Endodermal cell (in vitro differentiated cells): ENCODE results near the gene TRMT1L. TPM values are rescaled to one million over a fixed set of nuclear protein-coding genes. Genes with fewer than 3 reads are reported as not detected.

Source experiments
- DNase-seq: peaks from one replicate; pipeline ENCODE4 v3.0.0-alpha.2; 2017
- H3K27ac ChIP-seq: 2 replicates; pipeline ENCODE4 v1.5.1; 2013; ENCODE audit warnings: mild to moderate bottlenecking, low read depth, low read length, moderate library complexity
- H3K27me3 ChIP-seq: 2 replicates; pipeline ENCODE4 v1.6.1; 2013; ENCODE audit warnings: mild to moderate bottlenecking, low read length, moderate library complexity; ENCODE audit not compliant: insufficient read depth, control insufficient read depth, poor library complexity, severe bottlenecking
- H3K36me3 ChIP-seq: 2 replicates; pipeline ENCODE4 v1.7.0; 2013; ENCODE audit warnings: mild to moderate bottlenecking, low read length, moderate library complexity; ENCODE audit not compliant: control insufficient read depth, insufficient read depth
- H3K4me1 ChIP-seq: one replicate; pipeline ENCODE4 v1.7.0; 2013; ENCODE audit warnings: low read length; ENCODE audit not compliant: control insufficient read depth, insufficient read depth
- H3K4me3 ChIP-seq: 2 replicates; pipeline ENCODE4 v1.5.1; 2013; ENCODE audit warnings: mild to moderate bottlenecking, low read length, moderate library complexity
- H3K9ac ChIP-seq: 2 replicates; pipeline ENCODE4 v1.6.1; 2013; ENCODE audit warnings: mild to moderate bottlenecking, low read length, moderate library complexity; ENCODE audit not compliant: poor library complexity, severe bottlenecking; ENCODE audit errors: extremely low read depth
- H3K9me3 ChIP-seq: 2 replicates; pipeline ENCODE4 v1.6.1; 2013; ENCODE audit warnings: mild to moderate bottlenecking, low read length, moderate library complexity; ENCODE audit not compliant: control insufficient read depth
- H3K27ac Mint-ChIP-seq: 2 replicates; pipeline ENCODE4 v1.8.0; 2020; ENCODE audit warnings: mixed read lengths
- H3K27me3 Mint-ChIP-seq: 2 replicates; pipeline ENCODE4 v1.8.0; 2021; ENCODE audit warnings: mild to moderate bottlenecking, mixed read lengths; ENCODE audit not compliant: insufficient read depth
- H3K36me3 Mint-ChIP-seq: 2 replicates; pipeline ENCODE4 v1.8.0; 2020; ENCODE audit warnings: low read depth, mixed read lengths
- H3K4me1 Mint-ChIP-seq: 2 replicates; pipeline ENCODE4 v1.8.0; 2020; ENCODE audit warnings: mixed read lengths
- H3K4me3 Mint-ChIP-seq: 2 replicates; pipeline ENCODE4 v1.8.0; 2020; ENCODE audit warnings: mild to moderate bottlenecking, moderate library complexity, mixed read lengths
- H3K9me3 Mint-ChIP-seq: 2 replicates; pipeline ENCODE4 v1.8.0; 2020; ENCODE audit warnings: mild to moderate bottlenecking, mixed read lengths
- CTCF ChIP-seq: fragments of 200-600 bp; sonication (generic); conservative IDR thresholded peaks from 2 replicates; pipeline ENCODE4 v1.5.0; 2021; ENCODE audit warnings: antibody characterized with exemption, mild to moderate bottlenecking
- WGBS, 2 experiments: methylation state at CpG; one replicate each; pipeline versions ENCODE4 v1.1.5 to v1.1.7; 2013; ENCODE audit warnings: missing lambda C conversion rate in 2 of 2, mixed read lengths in 1 of 2; ENCODE audit not compliant: insufficient coverage in 1 of 2, insufficient read length in 1 of 2; 5-methylcytosine and 5-hydroxymethylcytosine counted together
- total RNA-seq, 2 donors: library from RNA; stranded (reverse); fragmentation: NEBNext Ultra II Directional in 1 of 2; extraction: Animal tissue kit (Norgen Biotek cat#: 25700) in 1 of 2; gene quantifications; 2 replicates in 1 of 2; 3 replicates in 1 of 2; pipeline ENCODE4 v1.2.1, GENCODE V29; 2021

The TRMT1L gene
- total RNA-seq, 2 donors from 2014 or later, result 23.8 to 33.4 TPM

- H3K36me3 Mint-ChIP-seq, result peaks cover 16% of the 10 kb centered on the region
Observed at GRCh38 chr1:185073725-185074124, 83.0 kb downstream of the TRMT1L start.

GRCh38 chr1:185070051-185070450 is 86.7 kb downstream of the TRMT1L start:
- peaks cover 32% of the 10 kb centered on the region for H3K36me3 Mint-ChIP-seq
- no peaks in the 10 kb centered on the region for H3K4me1 ChIP-seq

More at GRCh38 chr1:185073725-185074124, 83.0 kb downstream of the TRMT1L start:
- H3K9me3 Mint-ChIP-seq, result no peaks in the 10 kb centered on the region
- H3K27me3 ChIP-seq, result no peaks in the 10 kb centered on the region
- H3K27ac ChIP-seq, result no peak overlapping the region
- H3K4me3 ChIP-seq, result no peak overlapping the region
- no peaks in the 10 kb centered on the region for H3K9me3 ChIP-seq
- no peaks in the 10 kb centered on the region for H3K36me3 ChIP-seq
- 96 to 100% methylated on average over 1 to 2 of the region's 2 CpGs for WGBS, 2 experiments
- H3K27ac Mint-ChIP-seq, result peak overlapping the region; percentile 86
- no peak for TF ChIP-seq CTCF
- no peaks in the 10 kb centered on the region for H3K4me1 ChIP-seq
- no peak overlapping the region for H3K4me3 Mint-ChIP-seq
- H3K27me3 Mint-ChIP-seq, result no peaks in the 10 kb centered on the region
- H3K9ac ChIP-seq, result no peak overlapping the region
- peaks cover 7% of the 10 kb centered on the region for H3K4me1 Mint-ChIP-seq
- no peak for DNase-seq

GRCh38 chr1:185069202-185069772 is 87.5 kb downstream of the TRMT1L start:
- Histone ChIP-seq H3K9ac (no peak overlapping the region), H3K4me1 (no peaks in the 10 kb centered on the region), H3K4me3 (no peak overlapping the region), H3K27ac (no peak overlapping the region), H3K27me3 (no peaks in the 10 kb centered on the region), H3K9me3 (peaks cover 7% of the 10 kb centered on the region), H3K36me3 (peaks cover 19% of the 10 kb centered on the region)
- Mint-ChIP-seq H3K36me3 (peaks cover 38% of the 10 kb centered on the region), H3K4me1 (no peaks in the 10 kb centered on the region), H3K27me3 (no peaks in the 10 kb centered on the region), H3K27ac (peak overlapping the region; percentile 20), H3K9me3 (peaks cover 5% of the 10 kb centered on the region), H3K4me3 (no peak overlapping the region)
- DNase-seq, result no peak
- no peak for TF ChIP-seq CTCF
- 96 to 100% methylated on average over 2 to 4 of the region's 4 CpGs for WGBS, 2 experiments

More at GRCh38 chr1:185070051-185070450, 86.7 kb downstream of the TRMT1L start:
- peaks cover under 1% of the 10 kb centered on the region for H3K9me3 Mint-ChIP-seq
- no peak overlapping the region for H3K27ac ChIP-seq
- no peak overlapping the region for H3K4me3 ChIP-seq
- no peaks in the 10 kb centered on the region for H3K9me3 ChIP-seq
- no peak overlapping the region for H3K27ac Mint-ChIP-seq
- H3K27me3 Mint-ChIP-seq, result no peaks in the 10 kb centered on the region
- H3K27me3 ChIP-seq, result no peaks in the 10 kb centered on the region
- peaks cover under 1% of the 10 kb centered on the region for H3K4me1 Mint-ChIP-seq
- no peak overlapping the region for H3K9ac ChIP-seq
- H3K4me3 Mint-ChIP-seq, result no peak overlapping the region
- peaks cover 13% of the 10 kb centered on the region for H3K36me3 ChIP-seq
- no peak for DNase-seq
- TF ChIP-seq CTCF, result no peak
